Measurements from ENCODE around the gene ZNF764. TPM values are rescaled to one million over a fixed set of nuclear protein-coding genes. Genes with fewer than 3 reads are reported as not detected.

Gene ZNF764
- total RNA-seq: 10 to 100 TPM in 3 of 4 donors, 1 to 10 TPM in 1; 8.3 to 12.0 (median 10.3) TPM

DNA sequence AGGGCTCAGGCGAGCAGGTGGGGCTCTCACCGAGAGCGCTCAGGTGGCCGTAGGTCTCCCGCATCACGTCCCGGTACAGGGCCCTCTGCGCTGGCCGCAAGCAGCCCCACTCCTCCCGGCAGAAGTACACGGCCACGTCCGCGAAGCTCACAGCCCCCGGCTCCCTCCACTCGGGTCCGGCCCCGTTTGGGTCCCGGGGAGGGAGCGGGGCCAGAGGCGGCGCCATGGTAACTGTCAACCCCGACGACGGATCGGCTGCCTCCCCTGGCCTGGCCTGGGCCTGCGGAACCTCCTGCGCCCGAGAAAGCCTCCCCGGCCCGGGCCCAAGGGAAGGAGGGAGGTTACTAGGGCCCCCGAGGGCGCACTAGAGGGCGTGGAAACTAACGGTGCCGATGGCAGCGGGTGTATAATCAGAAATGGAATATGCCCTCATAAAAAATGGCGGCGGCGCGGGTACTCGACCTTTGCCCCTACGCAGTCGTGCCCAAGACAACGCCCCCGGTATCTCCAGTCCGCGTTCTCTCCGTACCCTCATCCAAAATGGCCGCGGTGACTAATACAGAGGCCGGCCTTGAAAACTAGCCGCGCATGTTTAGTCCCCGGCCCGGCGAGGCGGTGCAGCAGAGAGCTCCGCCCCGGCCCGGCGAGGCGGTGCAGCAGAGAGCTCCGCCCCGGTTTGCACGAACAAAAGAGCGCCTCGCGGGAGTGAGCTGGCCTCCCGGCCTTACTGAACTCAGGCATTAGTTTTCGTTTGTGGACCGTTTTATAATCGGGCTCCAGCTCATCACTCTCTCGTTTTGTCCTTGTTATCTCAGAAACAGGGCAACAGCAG lies at the start of gene ZNF764:
ZNF764 (minus strand) TSS at position 418 of the 832 bp plus-strand sequence; CDS start at position 226, 192 bp downstream.
- TF ChIP-seq, protein P1, sequence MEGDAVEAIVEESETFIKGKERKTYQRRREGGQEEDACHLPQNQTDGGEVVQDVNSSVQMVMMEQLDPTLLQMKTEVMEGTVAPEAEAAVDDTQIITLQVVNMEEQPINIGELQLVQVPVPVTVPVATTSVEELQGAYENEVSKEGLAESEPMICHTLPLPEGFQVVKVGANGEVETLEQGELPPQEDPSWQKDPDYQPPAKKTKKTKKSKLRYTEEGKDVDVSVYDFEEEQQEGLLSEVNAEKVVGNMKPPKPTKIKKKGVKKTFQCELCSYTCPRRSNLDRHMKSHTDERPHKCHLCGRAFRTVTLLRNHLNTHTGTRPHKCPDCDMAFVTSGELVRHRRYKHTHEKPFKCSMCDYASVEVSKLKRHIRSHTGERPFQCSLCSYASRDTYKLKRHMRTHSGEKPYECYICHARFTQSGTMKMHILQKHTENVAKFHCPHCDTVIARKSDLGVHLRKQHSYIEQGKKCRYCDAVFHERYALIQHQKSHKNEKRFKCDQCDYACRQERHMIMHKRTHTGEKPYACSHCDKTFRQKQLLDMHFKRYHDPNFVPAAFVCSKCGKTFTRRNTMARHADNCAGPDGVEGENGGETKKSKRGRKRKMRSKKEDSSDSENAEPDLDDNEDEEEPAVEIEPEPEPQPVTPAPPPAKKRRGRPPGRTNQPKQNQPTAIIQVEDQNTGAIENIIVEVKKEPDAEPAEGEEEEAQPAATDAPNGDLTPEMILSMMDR (IDR thresholded peaks at IDR 0.05): no peak
- no peak for TF ChIP-seq POLR2A (IDR thresholded peaks at IDR 0.05)
- WGBS, 2 donors: 0% methylated on average over 33 to 67 of the region's 74 CpGs
- intact Hi-C loops (cut with DNase I; ENCODE audit: low total_unique reads): no loop called here
- peak; percentile 98 to 99 for DNase-seq (ENCODE audit: low spot score in 2 of 2)
- peak within 1 kb of the TSS; percentile 75 for H3K4me3 ChIP-seq (ENCODE audit: low read depth, poor library complexity, severe bottlenecking)

DNA sequence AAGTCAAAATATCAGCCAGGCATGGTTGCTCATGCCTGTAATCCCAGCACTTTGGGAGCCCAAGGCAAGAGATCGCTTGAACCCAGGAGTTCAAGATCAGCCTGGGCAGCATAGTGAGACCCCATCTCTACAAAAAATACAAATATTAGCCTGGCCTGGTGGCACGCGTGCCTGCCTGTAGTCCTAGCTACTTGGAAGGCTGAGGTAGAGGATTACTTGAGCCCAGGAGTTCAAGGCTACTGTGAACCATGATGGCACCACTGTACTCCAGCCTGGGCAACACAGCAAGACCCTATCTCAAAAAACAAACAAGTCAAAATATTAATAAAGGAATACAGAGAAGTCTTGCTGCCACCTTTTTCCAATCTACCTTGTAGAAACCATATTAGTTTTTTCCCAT lies 47.8 kb upstream of the ZNF764 start:
- no peak overlapping the region for H3K4me3 ChIP-seq (ENCODE audit: low read depth, poor library complexity, severe bottlenecking)
- intact Hi-C loops (cut with DNase I; ENCODE audit: low total_unique reads): no loop called here
- 93 to 98% methylated on average over 3 of the region's 3 CpGs for WGBS, 2 donors
- no peak for TF ChIP-seq POLR2A (IDR thresholded peaks at IDR 0.05)
- TF ChIP-seq, protein P1 (IDR thresholded peaks at IDR 0.05): no peak
- no peak for DNase-seq (ENCODE audit: low spot score in 2 of 2)

DNA sequence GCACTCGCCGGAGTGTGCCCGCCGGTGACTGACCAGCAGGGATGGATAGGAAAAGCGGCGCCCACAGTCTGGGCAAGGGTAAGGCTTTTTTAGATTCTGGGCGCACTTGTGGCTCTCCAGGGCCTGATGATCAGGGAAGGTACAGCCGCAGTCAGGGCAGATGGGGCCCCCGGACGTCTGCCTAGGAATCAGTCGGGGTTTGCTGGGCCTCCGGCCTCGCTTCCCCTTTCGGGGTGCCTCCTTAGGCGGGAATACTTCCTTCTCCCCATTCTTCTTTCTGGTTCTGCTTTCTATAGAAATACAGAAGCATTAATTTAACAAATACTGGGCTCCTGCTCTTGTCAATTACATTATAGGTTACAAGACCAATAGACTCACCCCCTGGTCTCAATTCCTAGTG lies 47.0 kb upstream of the ZNF764 start:
- intact Hi-C loops (cut with DNase I; ENCODE audit: low total_unique reads): no loop called here
- no peak overlapping the region for H3K4me3 ChIP-seq (ENCODE audit: low read depth, poor library complexity, severe bottlenecking)
- TF ChIP-seq, protein P1 (IDR thresholded peaks at IDR 0.05): no peak
- no peak for TF ChIP-seq POLR2A (IDR thresholded peaks at IDR 0.05)
- WGBS, 2 donors: 83 to 95% methylated on average over 15 of the region's 15 CpGs
- DNase-seq (ENCODE audit: low spot score in 2 of 2): no peak

DNA sequence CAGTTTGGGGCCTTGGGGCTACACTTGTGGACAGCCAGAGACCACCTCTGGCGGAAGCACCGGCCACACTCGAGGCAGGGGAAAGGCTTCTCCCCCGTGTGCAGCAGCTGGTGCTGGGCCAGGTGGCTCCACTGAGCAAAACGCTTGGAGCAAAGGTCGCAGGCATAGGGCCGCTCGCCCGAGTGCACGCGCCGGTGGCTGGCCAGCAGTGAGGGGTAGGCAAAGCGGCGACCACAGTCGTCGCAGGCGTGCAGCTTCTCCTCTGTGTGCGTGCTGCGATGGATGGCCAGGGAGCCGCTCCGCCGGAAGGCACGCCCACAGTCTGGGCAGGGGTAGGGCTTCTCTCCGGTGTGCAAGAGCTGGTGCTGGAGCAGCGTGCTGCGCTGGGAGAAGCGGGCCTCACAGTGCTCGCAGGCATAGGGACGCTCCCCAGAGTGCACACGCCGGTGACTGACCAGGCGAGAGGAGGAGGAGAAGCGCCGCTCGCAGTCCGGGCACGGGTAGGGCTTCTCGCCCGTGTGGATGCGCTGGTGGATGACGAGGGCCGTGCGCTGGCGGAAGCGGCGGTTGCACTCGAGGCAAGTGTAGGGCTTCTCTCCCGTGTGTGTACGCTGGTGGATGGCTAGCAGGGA lies 46.3 kb upstream of the ZNF764 start:
- TF ChIP-seq POLR2A (IDR thresholded peaks at IDR 0.05): no peak
- TF ChIP-seq, protein P1 (IDR thresholded peaks at IDR 0.05): no peak
- no peak for DNase-seq (ENCODE audit: low spot score in 2 of 2)
- intact Hi-C loops (cut with DNase I; ENCODE audit: low total_unique reads): no loop called here
- no peak overlapping the region for H3K4me3 ChIP-seq (ENCODE audit: low read depth, poor library complexity, severe bottlenecking)
- WGBS, 2 donors: 93 to 94% methylated on average over 48 to 49 of the region's 49 CpGs

DNA sequence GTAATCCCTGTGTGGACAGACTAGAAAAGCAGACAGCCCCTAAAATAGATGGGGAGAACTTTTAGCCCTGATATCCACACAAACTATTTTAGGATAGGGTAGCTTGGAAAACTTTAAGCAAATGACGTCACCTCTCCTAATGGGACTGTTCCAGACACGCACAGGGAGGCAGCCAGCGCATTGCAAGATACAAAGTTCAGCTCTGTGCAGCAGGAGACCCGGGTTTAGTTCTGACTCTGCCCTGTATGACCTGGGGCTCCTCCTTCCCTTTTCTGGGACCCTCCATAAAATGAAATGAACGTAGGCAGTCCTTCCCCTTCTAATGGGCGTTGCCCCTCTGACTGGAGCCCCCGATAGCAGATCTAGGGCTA lies 45.8 kb upstream of the ZNF764 start:
- intact Hi-C loops (cut with DNase I; ENCODE audit: low total_unique reads): no loop called here
- no peak overlapping the region for H3K4me3 ChIP-seq (ENCODE audit: low read depth, poor library complexity, severe bottlenecking)
- no peak for TF ChIP-seq POLR2A (IDR thresholded peaks at IDR 0.05)
- TF ChIP-seq, protein P1 (IDR thresholded peaks at IDR 0.05): no peak
- 68 to 74% methylated on average over 7 of the region's 7 CpGs for WGBS, 2 donors
- DNase-seq (ENCODE audit: low spot score in 2 of 2): no peak

All from lower leg skin (tissue), 4 donors.